HL-60 (cell line): ENCODE measurements around the gene ZFHX3.

Experiments used
- GABPA ChIP-seq: IDR thresholded peaks from 2 replicates; pipeline ENCODE4 v1.6.1; 2012; ENCODE audit warnings: low read depth
- TF ChIP-seq, protein P1 (sequence below): IDR thresholded peaks from one replicate; pipeline ENCODE4 v1.5.1; 2011; ENCODE audit warnings: low read length, control low read depth, inconsistent platforms; ENCODE audit not compliant: insufficient read depth

DNA sequence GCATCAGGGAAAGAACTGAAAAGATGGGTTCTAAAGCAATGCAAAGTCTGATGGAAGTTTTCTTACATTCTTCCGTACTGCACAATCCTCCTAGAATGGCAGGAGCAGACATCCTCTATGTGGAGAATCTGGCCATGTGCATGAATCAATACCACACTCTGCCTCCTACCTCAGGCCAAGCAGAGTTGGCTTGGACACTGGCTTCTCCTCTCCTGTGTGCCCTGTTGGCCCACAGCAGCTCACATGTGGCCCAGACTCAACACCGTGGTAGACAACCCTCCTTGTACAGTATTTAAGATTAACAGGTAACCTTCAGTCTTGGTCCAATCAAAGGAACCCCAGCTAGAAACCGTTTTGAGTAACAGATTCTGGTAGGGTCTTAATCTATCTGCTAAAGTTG, 101.9 kb downstream of the ZFHX3 start:
- no peak for TF ChIP-seq GABPA
- TF ChIP-seq, protein P1, sequence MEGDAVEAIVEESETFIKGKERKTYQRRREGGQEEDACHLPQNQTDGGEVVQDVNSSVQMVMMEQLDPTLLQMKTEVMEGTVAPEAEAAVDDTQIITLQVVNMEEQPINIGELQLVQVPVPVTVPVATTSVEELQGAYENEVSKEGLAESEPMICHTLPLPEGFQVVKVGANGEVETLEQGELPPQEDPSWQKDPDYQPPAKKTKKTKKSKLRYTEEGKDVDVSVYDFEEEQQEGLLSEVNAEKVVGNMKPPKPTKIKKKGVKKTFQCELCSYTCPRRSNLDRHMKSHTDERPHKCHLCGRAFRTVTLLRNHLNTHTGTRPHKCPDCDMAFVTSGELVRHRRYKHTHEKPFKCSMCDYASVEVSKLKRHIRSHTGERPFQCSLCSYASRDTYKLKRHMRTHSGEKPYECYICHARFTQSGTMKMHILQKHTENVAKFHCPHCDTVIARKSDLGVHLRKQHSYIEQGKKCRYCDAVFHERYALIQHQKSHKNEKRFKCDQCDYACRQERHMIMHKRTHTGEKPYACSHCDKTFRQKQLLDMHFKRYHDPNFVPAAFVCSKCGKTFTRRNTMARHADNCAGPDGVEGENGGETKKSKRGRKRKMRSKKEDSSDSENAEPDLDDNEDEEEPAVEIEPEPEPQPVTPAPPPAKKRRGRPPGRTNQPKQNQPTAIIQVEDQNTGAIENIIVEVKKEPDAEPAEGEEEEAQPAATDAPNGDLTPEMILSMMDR = no peak
